Mesendoderm (in vitro differentiated cells): ENCODE data around the gene FGF3.

Experiments
- DNase-seq: peaks from one replicate; pipeline ENCODE4 v3.0.0; 2013
- H2AK5ac ChIP-seq: 2 replicates; pipeline ENCODE4 v1.6.1; 2013; ENCODE audit warnings: low read length, inconsistent platforms
- H2BK120ac ChIP-seq: 2 replicates; pipeline ENCODE4 v1.6.1; 2013; ENCODE audit warnings: low read depth, mild to moderate bottlenecking, low read length, moderate library complexity, mixed read lengths
- H2BK15ac ChIP-seq: replicated peaks from 2 replicates; pipeline ENCODE4 v1.6.1; 2013; ENCODE audit warnings: low read depth, mild to moderate bottlenecking, moderate library complexity
- H2BK5ac ChIP-seq: 2 replicates; pipeline ENCODE4 v1.6.1; 2013; ENCODE audit warnings: low read length, inconsistent platforms
- H3K18ac ChIP-seq: 2 replicates; pipeline ENCODE4 v1.6.1; 2013; ENCODE audit warnings: mild to moderate bottlenecking, low read length, mixed read lengths
- H3K23ac ChIP-seq: one replicate; pipeline ENCODE4 v1.6.1; 2013; ENCODE audit warnings: low read length
- H3K27ac ChIP-seq: 2 replicates; pipeline ENCODE4 v1.5.1; 2013; ENCODE audit warnings: low read depth, mild to moderate bottlenecking, inconsistent platforms, low read length, moderate library complexity
- H3K27me3 ChIP-seq: 2 replicates; pipeline ENCODE4 v1.6.1; 2013; ENCODE audit warnings: low read length, control low read depth, mild to moderate bottlenecking, inconsistent platforms; ENCODE audit not compliant: insufficient read depth, poor library complexity
- H3K36me3 ChIP-seq: 2 replicates; pipeline ENCODE4 v1.6.1; 2013; ENCODE audit warnings: low read length, inconsistent platforms; ENCODE audit not compliant: control insufficient read depth, insufficient read depth
- H3K4ac ChIP-seq: one replicate; pipeline ENCODE4 v1.6.1; 2013; ENCODE audit warnings: low read depth, mild to moderate bottlenecking, low read length, moderate library complexity
- H3K4me1 ChIP-seq: 2 replicates; pipeline ENCODE4 v1.6.1; 2013; ENCODE audit warnings: low read depth, low read length, inconsistent platforms; ENCODE audit not compliant: control insufficient read depth
- H3K4me2 ChIP-seq: 2 replicates; pipeline ENCODE4 v1.6.1; 2013; ENCODE audit warnings: low read length
- H3K4me3 ChIP-seq: 2 replicates; pipeline ENCODE4 v1.5.1; 2013; ENCODE audit warnings: mild to moderate bottlenecking, low read length
- H3K56ac ChIP-seq: one replicate; pipeline ENCODE4 v1.6.1; 2013; ENCODE audit warnings: low read length
- H3K79me1 ChIP-seq: 2 replicates; pipeline ENCODE4 v1.6.1; 2013; ENCODE audit warnings: low read length, inconsistent platforms
- H3K79me2 ChIP-seq: 2 replicates; pipeline ENCODE4 v1.6.1; 2013; ENCODE audit warnings: mild to moderate bottlenecking, low read length; ENCODE audit not compliant: control insufficient read depth, insufficient read depth
- H3K9ac ChIP-seq: 2 replicates; pipeline ENCODE4 v1.6.1; 2013; ENCODE audit warnings: low read length, inconsistent platforms
- H4K5ac ChIP-seq: one replicate; pipeline ENCODE4 v1.6.1; 2013; ENCODE audit warnings: low read length
- H4K8ac ChIP-seq: one replicate; pipeline ENCODE4 v1.6.1; 2013; ENCODE audit warnings: low read depth, mild to moderate bottlenecking, control low read depth, low read length, moderate library complexity
- WGBS: extraction: QIAGEN DNeasy Blood & Tissue Kit; methylation state at CpG from one replicate; pipeline ENCODE4 v1.1.7; 2013; ENCODE audit warnings: low lambda C conversion rate, missing lambda C conversion rate; ENCODE audit not compliant: insufficient coverage; ENCODE audit errors: extremely low coverage; 5-methylcytosine and 5-hydroxymethylcytosine counted together

The FGF3 gene

GRCh38 chr11:69810289-69811118 lies 8.7 kb downstream of the FGF3 start:
- no peak overlapping the region for H2BK5ac ChIP-seq
- H3K4me2 ChIP-seq, result no peak overlapping the region
- no peaks in the 10 kb centered on the region for H3K27me3 ChIP-seq
- H3K79me2 ChIP-seq, result no peaks in the 10 kb centered on the region
- no CpG with 5 or more reads among the region's 39 CpGs for WGBS
- no peak overlapping the region for H3K4ac ChIP-seq
- no peaks in the 10 kb centered on the region for H3K36me3 ChIP-seq
- no peak overlapping the region for H3K9ac ChIP-seq
- H3K18ac ChIP-seq, result no peak overlapping the region
- H3K4me3 ChIP-seq, result no peak overlapping the region
- H4K8ac ChIP-seq, result no peak overlapping the region
- no peaks in the 10 kb centered on the region for H3K4me1 ChIP-seq
- no peak overlapping the region for H3K27ac ChIP-seq
- H2AK5ac ChIP-seq, result no peak overlapping the region
- H2BK120ac ChIP-seq, result no peak overlapping the region
- DNase-seq, result no peak
- H2BK15ac ChIP-seq, result no peak overlapping the region
- no peak overlapping the region for H3K23ac ChIP-seq
- no peak overlapping the region for H3K56ac ChIP-seq
- H3K79me1 ChIP-seq, result no peaks in the 10 kb centered on the region
- H4K5ac ChIP-seq, result no peak overlapping the region

GRCh38 chr11:69808667-69809086 lies 10.5 kb downstream of the FGF3 start:
- WGBS, result no CpG with 5 or more reads among the region's 7 CpGs
- H3K18ac ChIP-seq, result no peak overlapping the region
- no peak overlapping the region for H3K4ac ChIP-seq
- H3K27ac ChIP-seq, result no peak overlapping the region
- no peak overlapping the region for H4K8ac ChIP-seq
- no peak overlapping the region for H3K56ac ChIP-seq
- no peak overlapping the region for H2BK15ac ChIP-seq
- no peak overlapping the region for H3K23ac ChIP-seq
- DNase-seq, result peak; percentile 33
- no peak overlapping the region for H3K4me3 ChIP-seq
- no peak overlapping the region for H3K9ac ChIP-seq
- H3K79me1 ChIP-seq, result no peaks in the 10 kb centered on the region
- H2BK5ac ChIP-seq, result no peak overlapping the region
- H3K36me3 ChIP-seq, result no peaks in the 10 kb centered on the region
- H3K79me2 ChIP-seq, result no peaks in the 10 kb centered on the region
- no peak overlapping the region for H4K5ac ChIP-seq
- H2BK120ac ChIP-seq, result no peak overlapping the region
- H2AK5ac ChIP-seq, result no peak overlapping the region
- no peaks in the 10 kb centered on the region for H3K27me3 ChIP-seq
- no peaks in the 10 kb centered on the region for H3K4me1 ChIP-seq
- H3K4me2 ChIP-seq, result no peak overlapping the region

- Histone ChIP-seq H3K4me2 (no peak overlapping the region), H2BK5ac (no peak overlapping the region), H4K5ac (no peak overlapping the region), H3K79me2 (no peaks in the 10 kb centered on the region), H2BK15ac (no peak overlapping the region), H3K4me3 (no peak overlapping the region), H3K56ac (no peak overlapping the region), H3K4me1 (no peaks in the 10 kb centered on the region), H3K18ac (no peak overlapping the region), H3K79me1 (no peaks in the 10 kb centered on the region), H3K36me3 (no peaks in the 10 kb centered on the region), H3K23ac (no peak overlapping the region), H3K27me3 (no peaks in the 10 kb centered on the region), H4K8ac (no peak overlapping the region), H3K9ac (no peak overlapping the region), H2BK120ac (no peak overlapping the region), H2AK5ac (no peak overlapping the region), H3K4ac (no peak overlapping the region), H3K27ac (no peak overlapping the region)
- DNase-seq, result no peak
- no CpG with 5 or more reads among the region's 9 CpGs for WGBS
These were observed 12.0 kb downstream of the FGF3 start for GRCh38 chr11:69807106-69807815.

GRCh38 chr11:69804769-69805508 lies 14.3 kb downstream of the FGF3 start:
- H3K4me3 ChIP-seq, result no peak overlapping the region
- H3K23ac ChIP-seq, result no peak overlapping the region
- no peaks in the 10 kb centered on the region for H3K79me2 ChIP-seq
- H3K36me3 ChIP-seq, result no peaks in the 10 kb centered on the region
- no peaks in the 10 kb centered on the region for H3K79me1 ChIP-seq
- no peak overlapping the region for H2BK120ac ChIP-seq
- no peak overlapping the region for H3K4me2 ChIP-seq
- DNase-seq, result no peak
- no peak overlapping the region for H3K4ac ChIP-seq
- no peak overlapping the region for H4K5ac ChIP-seq
- no peaks in the 10 kb centered on the region for H3K27me3 ChIP-seq
- no peak overlapping the region for H3K56ac ChIP-seq
- no peak overlapping the region for H2BK15ac ChIP-seq
- no peak overlapping the region for H3K27ac ChIP-seq
- no peak overlapping the region for H3K18ac ChIP-seq
- H3K4me1 ChIP-seq, result no peaks in the 10 kb centered on the region
- no peak overlapping the region for H2BK5ac ChIP-seq
- WGBS, result no CpG with 5 or more reads among the region's 19 CpGs
- H3K9ac ChIP-seq, result no peak overlapping the region
- H4K8ac ChIP-seq, result no peak overlapping the region
- no peak overlapping the region for H2AK5ac ChIP-seq

- Histone ChIP-seq H3K9ac (no peak overlapping the region), H2AK5ac (no peak overlapping the region), H3K36me3 (no peaks in the 10 kb centered on the region), H4K5ac (no peak overlapping the region), H4K8ac (no peak overlapping the region), H3K23ac (no peak overlapping the region), H3K56ac (no peak overlapping the region), H2BK5ac (no peak overlapping the region), H3K79me2 (no peaks in the 10 kb centered on the region), H3K18ac (no peak overlapping the region), H3K79me1 (no peaks in the 10 kb centered on the region), H3K27me3 (no peaks in the 10 kb centered on the region), H3K4ac (no peak overlapping the region), H3K4me2 (no peak overlapping the region), H3K27ac (no peak overlapping the region), H3K4me3 (no peak overlapping the region), H2BK120ac (no peak overlapping the region), H3K4me1 (no peaks in the 10 kb centered on the region), H2BK15ac (no peak overlapping the region)
- DNase-seq, result no peak
These were observed 15.5 kb downstream of the FGF3 start for GRCh38 chr11:69803604-69804218.
